Activated CD4-positive, alpha-beta T cell treated with anti-CD3 and anti-CD28 coated beads for 1 hour (primary cell): ENCODE results near the gene SUGP2.

Source experiments
- DNase-seq: peaks from one replicate; pipeline ENCODE4 v3.0.0-alpha.2; 2020

SUGP2 gene

GRCh38 chr19:18948976-18949356 is 84.4 kb downstream of the SUGP2 start:
- DNase-seq, result no peak

DNA sequence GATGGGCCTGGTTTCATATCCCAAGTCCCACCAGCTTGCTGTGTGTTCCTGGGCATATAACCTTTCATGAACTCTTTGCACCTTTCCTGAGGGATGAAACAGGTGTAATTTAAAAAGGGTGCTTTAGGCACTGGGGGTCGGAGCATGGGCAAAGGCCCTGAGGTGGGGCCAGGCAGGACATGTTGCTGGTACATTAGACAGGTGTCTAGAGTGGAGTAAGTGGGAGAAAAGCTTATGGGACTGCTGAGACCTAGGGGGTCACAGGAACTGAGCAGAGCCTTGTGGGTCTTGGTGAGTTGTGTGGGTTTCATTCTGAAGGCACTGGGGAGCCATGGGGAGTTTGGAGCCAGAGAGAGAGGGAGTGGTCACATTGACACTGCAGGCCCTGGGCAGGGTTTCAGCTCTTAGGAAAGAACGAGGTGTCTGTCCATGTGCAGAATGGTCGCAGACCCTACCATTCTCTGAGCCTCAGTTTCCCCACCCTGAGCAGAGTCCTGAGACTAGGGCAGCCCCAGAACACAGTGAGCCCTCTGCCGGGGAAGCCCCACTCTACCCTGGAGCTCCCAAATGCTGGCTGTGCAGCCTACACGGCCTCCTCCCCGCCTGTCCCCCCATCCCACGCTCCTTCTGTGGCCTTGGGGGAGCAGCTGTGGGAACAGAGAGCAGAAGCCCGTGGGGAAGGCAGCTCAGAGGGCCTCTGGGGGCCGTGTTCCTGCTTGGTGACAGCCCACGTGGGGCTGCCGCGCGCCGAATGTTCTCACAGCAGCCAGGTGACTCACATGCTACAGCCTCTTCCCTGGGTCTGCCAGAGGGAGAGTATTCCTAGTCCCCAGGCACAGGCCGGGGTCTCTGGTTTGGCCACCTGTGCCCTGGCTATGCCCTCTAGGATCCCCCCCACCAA is 85.0 kb downstream of the SUGP2 start:
- no peak for DNase-seq

DNA sequence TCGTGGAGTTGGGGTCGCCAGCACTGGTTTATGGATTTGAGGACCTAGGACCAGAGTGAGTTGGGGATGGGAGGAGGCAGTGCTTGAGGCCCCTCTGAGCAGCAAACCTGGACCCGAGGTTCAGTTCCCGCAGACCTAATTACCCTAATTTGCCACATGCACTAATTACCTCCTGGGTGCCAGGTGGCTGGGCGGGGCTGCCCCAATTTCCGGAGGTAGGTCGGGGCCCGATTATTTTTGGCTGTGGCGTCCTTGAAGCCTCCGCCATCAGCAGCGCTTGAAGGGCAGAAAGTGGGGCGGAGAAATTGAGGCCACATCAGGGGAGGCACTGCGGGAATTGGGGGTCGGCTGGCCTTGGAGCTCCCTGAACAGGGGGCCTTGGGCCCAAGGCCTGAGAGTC is 86.4 kb downstream of the SUGP2 start:
- no peak for DNase-seq

DNA sequence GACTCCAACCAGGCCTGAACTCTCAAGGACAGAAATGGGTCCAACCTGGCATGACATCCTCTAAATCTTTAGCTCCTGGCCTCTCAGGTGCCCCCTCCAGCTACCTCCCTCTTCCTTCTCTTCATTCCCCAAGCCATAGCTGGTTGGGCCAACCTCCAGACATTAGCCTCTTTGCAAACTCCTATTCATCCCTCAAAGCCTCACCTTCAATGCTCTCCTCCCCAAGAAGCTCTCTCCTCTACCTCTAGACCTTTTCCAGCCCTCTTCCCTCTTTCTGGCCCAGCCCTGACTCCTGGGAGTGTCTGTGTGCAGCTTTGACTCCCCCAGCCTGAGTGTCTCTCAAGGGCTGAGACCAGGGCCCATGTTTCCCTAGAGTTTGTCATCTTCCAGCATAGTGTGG is 87.0 kb downstream of the SUGP2 start:
- no peak for DNase-seq

GRCh38 chr19:18945297-18945696 is 88.0 kb downstream of the SUGP2 start:
- DNase-seq, result no peak

- no peak for DNase-seq
Measured at GRCh38 chr19:18943465-18943864, 89.9 kb downstream of the SUGP2 start.

- no peak for DNase-seq
Measured at GRCh38 chr19:18942692-18943091, 90.6 kb downstream of the SUGP2 start.

- DNase-seq, result no peak
Measured at GRCh38 chr19:18941628-18942354, 91.5 kb downstream of the SUGP2 start.
